Measurements from ENCODE around the gene AXDND1. TPM values are rescaled to one million over a fixed set of nuclear protein-coding genes. Genes with fewer than 3 reads are reported as not detected.
"Not testable (repeated sequence)": the region's sequence is repeated elsewhere in the genome, so short reads cannot be mapped to it uniquely, and the experiment has no call there.

Gene AXDND1
- total RNA-seq, 1 donor from 2014 or later, result not detected

DNA sequence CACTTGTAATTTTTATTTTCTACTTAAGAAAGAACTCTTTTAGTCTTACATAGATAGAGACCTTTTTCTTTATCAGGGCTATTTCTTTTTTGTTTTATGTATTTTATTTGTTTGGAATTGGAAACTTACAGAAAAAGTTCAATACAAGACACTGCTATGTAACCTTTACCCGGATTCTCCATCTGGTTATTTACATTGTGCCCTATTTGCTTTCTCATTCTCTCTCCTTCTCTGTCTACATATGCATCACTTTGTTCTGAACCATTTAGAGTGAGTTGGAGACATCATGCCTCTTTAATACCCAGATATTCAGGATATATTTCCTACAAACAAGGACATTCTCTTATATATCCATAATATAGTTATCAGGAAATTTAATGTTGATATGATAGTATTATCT lies 18.3 kb downstream of the AXDND1 start:
- intact Hi-C loops (cut with DNase I), result no loop called here
- Histone ChIP-seq H3K4me3 (no peak overlapping the region), H3K27me3 (no peaks in the 10 kb centered on the region), H3K9me3 (no peaks in the 10 kb centered on the region), H3K4me1 (no peaks in the 10 kb centered on the region), H3K36me3 (no peaks in the 10 kb centered on the region), H3K27ac (no peak overlapping the region)
- no peak for DNase-seq (ENCODE audit: extremely low spot score in 2 of 2)
- TF ChIP-seq, protein P1, sequence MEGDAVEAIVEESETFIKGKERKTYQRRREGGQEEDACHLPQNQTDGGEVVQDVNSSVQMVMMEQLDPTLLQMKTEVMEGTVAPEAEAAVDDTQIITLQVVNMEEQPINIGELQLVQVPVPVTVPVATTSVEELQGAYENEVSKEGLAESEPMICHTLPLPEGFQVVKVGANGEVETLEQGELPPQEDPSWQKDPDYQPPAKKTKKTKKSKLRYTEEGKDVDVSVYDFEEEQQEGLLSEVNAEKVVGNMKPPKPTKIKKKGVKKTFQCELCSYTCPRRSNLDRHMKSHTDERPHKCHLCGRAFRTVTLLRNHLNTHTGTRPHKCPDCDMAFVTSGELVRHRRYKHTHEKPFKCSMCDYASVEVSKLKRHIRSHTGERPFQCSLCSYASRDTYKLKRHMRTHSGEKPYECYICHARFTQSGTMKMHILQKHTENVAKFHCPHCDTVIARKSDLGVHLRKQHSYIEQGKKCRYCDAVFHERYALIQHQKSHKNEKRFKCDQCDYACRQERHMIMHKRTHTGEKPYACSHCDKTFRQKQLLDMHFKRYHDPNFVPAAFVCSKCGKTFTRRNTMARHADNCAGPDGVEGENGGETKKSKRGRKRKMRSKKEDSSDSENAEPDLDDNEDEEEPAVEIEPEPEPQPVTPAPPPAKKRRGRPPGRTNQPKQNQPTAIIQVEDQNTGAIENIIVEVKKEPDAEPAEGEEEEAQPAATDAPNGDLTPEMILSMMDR (IDR thresholded peaks at IDR 0.05), result no peak
- TF ChIP-seq POLR2AphosphoS5 (IDR thresholded peaks at IDR 0.05; ENCODE audit: insufficient read depth in 1 of 2, low read depth in 1 of 2), result no peak
- no peak for TF ChIP-seq POLR2A (IDR thresholded peaks at IDR 0.05)

DNA sequence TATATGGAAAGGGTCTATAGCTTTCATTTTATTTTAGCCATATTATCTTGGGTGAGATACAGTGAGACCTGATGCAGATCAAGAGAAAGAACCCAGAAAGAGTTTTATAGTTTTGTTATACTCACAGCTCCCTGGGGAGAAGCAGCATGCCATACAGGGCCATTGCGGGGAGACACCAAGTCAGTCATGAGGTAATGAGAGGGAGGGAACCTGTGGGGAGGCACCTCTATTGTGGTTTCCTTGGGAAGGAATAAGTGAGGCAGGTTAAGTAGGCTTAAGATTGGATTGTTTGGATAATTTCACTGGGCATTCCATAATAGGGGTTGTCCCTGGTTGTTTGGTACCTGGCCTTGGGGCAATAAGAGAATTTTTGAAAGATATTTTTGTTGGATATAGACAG lies 19.7 kb downstream of the AXDND1 start:
- Histone ChIP-seq H3K4me1 (no peaks in the 10 kb centered on the region), H3K4me3 (no peak overlapping the region), H3K9me3 (no peaks in the 10 kb centered on the region), H3K36me3 (no peaks in the 10 kb centered on the region), H3K27me3 (no peaks in the 10 kb centered on the region), H3K27ac (no peak overlapping the region)
- TF ChIP-seq POLR2AphosphoS5 (IDR thresholded peaks at IDR 0.05; ENCODE audit: insufficient read depth in 1 of 2, low read depth in 1 of 2) (no peak), POLR2A (IDR thresholded peaks at IDR 0.05) (no peak)
- TF ChIP-seq, protein P1 (IDR thresholded peaks at IDR 0.05), result no peak
- DNase-seq (ENCODE audit: extremely low spot score in 2 of 2), result no peak
- intact Hi-C loops (cut with DNase I), result no loop called here

DNA sequence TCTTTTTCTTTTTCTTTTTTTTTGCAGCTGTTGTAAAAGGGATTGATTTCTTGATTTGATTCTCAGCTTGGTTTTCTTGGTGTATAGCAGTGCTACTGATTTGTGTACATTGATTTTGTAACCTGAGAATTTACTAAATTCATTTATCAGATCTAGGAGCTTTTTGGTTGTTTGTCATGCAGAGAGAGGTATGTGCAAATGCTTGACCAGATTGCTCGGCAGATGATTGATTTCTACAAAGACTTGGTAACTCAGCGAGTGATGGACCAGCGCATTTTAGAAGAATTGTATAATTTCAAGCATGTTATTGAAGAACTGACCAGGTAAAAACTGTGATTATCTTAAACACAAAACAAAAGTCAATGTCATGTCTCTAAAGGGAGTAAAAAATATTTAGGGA lies 27.9 kb downstream of the AXDND1 start:
- no peak for DNase-seq (ENCODE audit: extremely low spot score in 2 of 2)
- H3K36me3 ChIP-seq, result no peaks in the 10 kb centered on the region
- TF ChIP-seq POLR2AphosphoS5 (IDR thresholded peaks at IDR 0.05; ENCODE audit: insufficient read depth in 1 of 2, low read depth in 1 of 2) (no peak), POLR2A (IDR thresholded peaks at IDR 0.05) (no peak)
- TF ChIP-seq, protein P1 (IDR thresholded peaks at IDR 0.05), result no peak
- no peaks in the 10 kb centered on the region for H3K27me3 ChIP-seq
- H3K9me3 ChIP-seq, result no peaks in the 10 kb centered on the region
- no peaks in the 10 kb centered on the region for H3K4me1 ChIP-seq
- H3K27ac ChIP-seq, result no peak overlapping the region
- no peak overlapping the region for H3K4me3 ChIP-seq
- intact Hi-C loops (cut with DNase I), result no loop called here

DNA sequence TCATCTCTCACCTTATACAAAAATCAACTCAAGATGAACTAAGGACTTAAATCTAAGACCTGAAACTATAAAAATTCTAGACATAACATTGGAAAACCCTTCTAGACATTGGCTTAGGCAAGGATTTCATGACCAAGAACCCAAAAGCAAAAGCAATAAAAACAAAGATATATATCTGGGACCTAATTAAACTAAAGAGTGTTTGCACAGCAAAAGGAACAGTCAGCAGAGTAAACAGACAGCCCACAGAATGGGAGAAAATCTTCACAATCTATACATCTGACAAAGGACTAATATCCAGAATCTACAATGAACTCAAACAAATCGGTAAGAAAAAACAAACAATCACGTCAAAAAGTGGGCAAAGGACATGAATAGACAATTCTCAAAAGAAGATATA lies 33.6 kb downstream of the AXDND1 start:
- DNase-seq (ENCODE audit: extremely low spot score in 2 of 2); H3K4me1 ChIP-seq; intact Hi-C loops (cut with DNase I): not testable (repeated sequence)

DNA sequence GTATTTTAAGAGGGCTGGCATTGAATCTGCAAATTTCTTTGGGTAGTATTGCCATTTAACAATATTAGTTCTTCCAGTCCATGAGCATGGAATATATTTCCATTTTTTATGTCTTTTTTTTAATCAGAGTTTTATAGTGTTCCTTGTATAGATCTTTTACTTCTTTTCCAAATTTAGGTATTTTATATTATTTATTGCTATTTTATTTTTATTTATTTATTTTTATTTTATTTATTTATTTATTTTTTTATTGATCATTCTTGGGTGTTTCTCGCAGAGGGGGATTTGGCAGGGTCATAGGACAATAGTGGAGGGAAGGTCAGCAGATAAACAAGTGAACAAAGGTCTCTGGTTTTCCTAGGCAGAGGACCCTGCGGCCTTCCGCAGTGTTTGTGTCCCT lies 52.0 kb downstream of the AXDND1 start:
- H3K27me3 ChIP-seq; intact Hi-C loops (cut with DNase I); H3K9me3 ChIP-seq; DNase-seq (ENCODE audit: extremely low spot score in 2 of 2); H3K36me3 ChIP-seq; H3K4me1 ChIP-seq; H3K4me3 ChIP-seq; H3K27ac ChIP-seq: not testable (repeated sequence)

More for the DNA sequence above, 33.6 kb downstream of the AXDND1 start:
- H3K27me3 ChIP-seq, H3K4me3 ChIP-seq, H3K9me3 ChIP-seq, H3K27ac ChIP-seq, H3K36me3 ChIP-seq: not testable (repeated sequence)

DNA sequence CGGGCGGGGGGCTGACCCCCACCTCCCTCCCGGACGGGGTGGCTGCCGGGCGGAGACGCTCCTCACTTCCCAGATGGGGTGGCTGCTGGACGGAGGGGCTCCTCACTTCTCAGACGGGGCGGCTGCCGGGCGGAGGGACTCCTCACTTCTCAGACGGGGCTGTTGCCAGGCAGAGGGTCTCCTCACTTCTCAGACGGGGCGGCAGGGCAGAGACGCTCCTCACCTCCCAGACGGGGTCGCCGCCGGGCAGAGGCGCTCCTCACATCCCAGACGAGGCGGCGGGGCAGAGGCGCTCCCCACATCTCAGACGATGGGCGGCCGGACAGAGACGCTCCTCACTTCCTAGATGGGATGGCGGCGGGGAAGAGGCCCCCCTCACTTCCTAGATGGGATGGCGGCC lies 52.9 kb downstream of the AXDND1 start:
- H3K4me1 ChIP-seq; H3K9me3 ChIP-seq; H3K4me3 ChIP-seq; DNase-seq (ENCODE audit: extremely low spot score in 2 of 2); H3K27me3 ChIP-seq; intact Hi-C loops (cut with DNase I); H3K27ac ChIP-seq; H3K36me3 ChIP-seq: not testable (repeated sequence)

DNA sequence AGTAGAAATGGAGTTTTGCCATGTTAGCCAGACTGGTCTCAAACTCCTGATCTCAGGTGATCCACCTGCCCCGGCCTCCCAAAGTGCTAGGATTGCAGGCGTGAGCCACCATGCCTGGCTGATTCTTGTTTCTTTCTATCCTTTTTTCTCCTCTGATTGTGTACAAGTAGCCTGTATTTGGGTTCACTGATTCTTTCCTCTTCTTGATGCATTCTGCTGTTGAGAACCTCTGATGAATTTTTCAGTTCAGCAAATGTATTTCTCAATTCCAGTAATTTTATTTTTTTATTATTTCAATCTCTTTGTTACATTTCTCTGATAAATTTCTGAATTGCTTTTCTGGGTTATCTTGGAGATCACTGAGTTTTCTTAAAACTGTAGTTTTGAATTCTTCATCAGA lies 58.8 kb downstream of the AXDND1 start:
- Histone ChIP-seq H3K4me3 (no peak overlapping the region), H3K27me3 (no peaks in the 10 kb centered on the region), H3K9me3 (peaks cover 9% of the 10 kb centered on the region), H3K4me1 (no peaks in the 10 kb centered on the region), H3K36me3 (no peaks in the 10 kb centered on the region), H3K27ac (no peak overlapping the region)
- no peak for DNase-seq (ENCODE audit: extremely low spot score in 2 of 2)
- no peak for TF ChIP-seq POLR2A (IDR thresholded peaks at IDR 0.05)
- TF ChIP-seq, protein P1 (IDR thresholded peaks at IDR 0.05), result no peak
- TF ChIP-seq POLR2AphosphoS5 (IDR thresholded peaks at IDR 0.05; ENCODE audit: insufficient read depth in 1 of 2, low read depth in 1 of 2), result no peak
- intact Hi-C loops (cut with DNase I), result no loop called here

Measured in vagina (tissue), 2 donors.